K562 (cell line): ENCODE results near the gene TMEM255A. TPM values are rescaled to one million over a fixed set of nuclear protein-coding genes. Genes with fewer than 3 reads are reported as not detected.

Source experiments
- ARID1B ChIP-seq: fragments of 450-650 bp; IDR thresholded peaks from 2 replicates; pipeline ENCODE4 v1.6.1; 2016; ENCODE audit warnings: antibody characterized with exemption, mild to moderate bottlenecking, inconsistent platforms
- ATF3 ChIP-seq, 2 experiments: fragments of 450-650 bp in 1 of 2; sonication (generic) in 1 of 2; formaldehyde crosslinking in 1 of 2; IDR thresholded peaks in 1 of 2; conservative IDR thresholded peaks in 1 of 2; 2 replicates each; pipeline versions ENCODE4 v1.6.1 to v1.8.1; 2016 to 2023; ENCODE audit warnings: mild to moderate bottlenecking in 2 of 2, moderate library complexity in 2 of 2, inconsistent platforms in 1 of 2, missing genetic modification reagents in 1 of 2
- CREB3 ChIP-seq: fragments of 450-650 bp; conservative IDR thresholded peaks from 2 replicates; pipeline ENCODE4 v1.6.1; 2016; ENCODE audit warnings: missing genetic modification characterization, low read depth, mild to moderate bottlenecking, missing compliant biosample characterization, moderate library complexity
- DPF2 ChIP-seq: fragments of 450-650 bp; IDR thresholded peaks from 2 replicates; pipeline ENCODE4 v1.6.1; 2016
- HNRNPH1 ChIP-seq: fragments of 200-400 bp; formaldehyde crosslinking; optimal IDR thresholded peaks from 2 replicates; pipeline ENCODE3; 2017; ENCODE audit warnings: low read depth, mild to moderate bottlenecking, low read length, moderate library complexity
- MEF2D ChIP-seq: conservative IDR thresholded peaks from 2 replicates; pipeline ENCODE4 v1.6.1; 2016; ENCODE audit warnings: low read depth, missing genetic modification characterization, missing compliant biosample characterization
- PBX2 ChIP-seq, 2 experiments: IDR thresholded peaks in 1 of 2; conservative IDR thresholded peaks in 1 of 2; 2 replicates each; pipeline ENCODE4 v1.6.1; 2016; ENCODE audit warnings: low read depth in 2 of 2, mild to moderate bottlenecking in 1 of 2, missing compliant biosample characterization in 1 of 2, missing genetic modification characterization in 1 of 2, moderate library complexity in 1 of 2
- PKNOX1 ChIP-seq: fragments of 450-650 bp; IDR thresholded peaks from 2 replicates; pipeline ENCODE4 v1.6.1; 2016
- SMARCA4 ChIP-seq: fragments of 450-650 bp; IDR thresholded peaks from 2 replicates; pipeline ENCODE4 v1.6.1; 2016
- TEAD1 ChIP-seq, 2 experiments: fragments of 450-650 bp in 1 of 2; sonication (generic) in 1 of 2; formaldehyde crosslinking; IDR thresholded peaks; 2 replicates each; pipeline versions ENCODE4 v1.4.0 to v1.8.0; 2020 to 2022; ENCODE audit warnings: mild to moderate bottlenecking in 2 of 2, missing genetic modification reagents in 1 of 2
- YY1 ChIP-seq, 3 experiments: IDR thresholded peaks; 2 replicates each; pipeline ENCODE4 v1.6.1; 2011; ENCODE audit warnings: low read length in 2 of 3, mild to moderate bottlenecking in 2 of 3, moderate library complexity in 2 of 3, borderline replicate concordance in 1 of 3, control low read depth in 1 of 3, low read depth in 1 of 3; ENCODE audit not compliant: insufficient read depth in 3 of 3, insufficient replicate concordance in 2 of 3, control insufficient read depth in 1 of 3, insufficient read length in 1 of 3; ENCODE audit errors: extremely low read depth in 1 of 3
- ZNF354B ChIP-seq: fragments of 250-450 bp; sonication (Bioruptor Pico); IDR thresholded peaks from 2 replicates; pipeline ENCODE4 v1.4.0; 2020
- ZNF830 ChIP-seq: fragments of 250-450 bp; sonication (Bioruptor Pico); IDR thresholded peaks from 2 replicates; pipeline ENCODE4 v1.5.0; 2021; ENCODE audit warnings: mild to moderate bottlenecking
- polyA plus RNA-seq, 8 experiments: library from polyadenylated mRNA; depleted of rRNA in 4 of 8; stranded (reverse) in 5 of 8; unstranded in 3 of 8; fragments of >200 nt; fragmentation: Nextera tagmentation in 2 of 8; fragmentation: Illumina TruSeq in 1 of 8; extraction: Ambion mirVana in 2 of 8; extraction: Trizol in 1 of 8; gene quantifications; 2 replicates each; pipeline versions ENCODE4 v1.2.1 to v1.2.3, GENCODE V29; 2011 to 2014; ENCODE audit warnings: inconsistent platforms in 1 of 8, missing spikeins in 1 of 8
- total RNA-seq, 7 experiments: library from RNA; depleted of rRNA in 6 of 7; stranded (reverse); fragments of >200 nt in 6 of 7; fragmentation: Illumina TruSeq in 2 of 7; extraction: Trizol in 2 of 7; gene quantifications; 2 replicates each; pipeline versions ENCODE4 v1.2.1 to v1.2.3, GENCODE V29; 2011 to 2021; ENCODE audit warnings: low replicate concordance in 1 of 7
- TF ChIP-seq, protein P1 (sequence below): sonication (generic); formaldehyde crosslinking; IDR thresholded peaks from 2 replicates; pipeline ENCODE4 v1.8.1; 2022; ENCODE audit warnings: missing genetic modification reagents
- TF ChIP-seq, protein P2 (sequence below), 2 experiments: fragments of 200-800 bp in 1 of 2; sonication (Bioruptor generic) in 1 of 2; sonication (generic) in 1 of 2; formaldehyde crosslinking in 1 of 2; IDR thresholded peaks in 1 of 2; conservative IDR thresholded peaks in 1 of 2; 2 replicates each; pipeline versions ENCODE4 v1.5.0 to v1.6.1; 2016 to 2020; ENCODE audit warnings: missing compliant biosample characterization in 1 of 2, missing genetic modification characterization in 1 of 2, missing genetic modification reagents in 1 of 2

TMEM255A gene
- total and polyA plus RNA-seq, 9 of the 15 experiments (the other 6 are each of a cell fraction or from before 2014, with no cell fraction given) = 0.01 TPM; not detected in 8

DNA sequence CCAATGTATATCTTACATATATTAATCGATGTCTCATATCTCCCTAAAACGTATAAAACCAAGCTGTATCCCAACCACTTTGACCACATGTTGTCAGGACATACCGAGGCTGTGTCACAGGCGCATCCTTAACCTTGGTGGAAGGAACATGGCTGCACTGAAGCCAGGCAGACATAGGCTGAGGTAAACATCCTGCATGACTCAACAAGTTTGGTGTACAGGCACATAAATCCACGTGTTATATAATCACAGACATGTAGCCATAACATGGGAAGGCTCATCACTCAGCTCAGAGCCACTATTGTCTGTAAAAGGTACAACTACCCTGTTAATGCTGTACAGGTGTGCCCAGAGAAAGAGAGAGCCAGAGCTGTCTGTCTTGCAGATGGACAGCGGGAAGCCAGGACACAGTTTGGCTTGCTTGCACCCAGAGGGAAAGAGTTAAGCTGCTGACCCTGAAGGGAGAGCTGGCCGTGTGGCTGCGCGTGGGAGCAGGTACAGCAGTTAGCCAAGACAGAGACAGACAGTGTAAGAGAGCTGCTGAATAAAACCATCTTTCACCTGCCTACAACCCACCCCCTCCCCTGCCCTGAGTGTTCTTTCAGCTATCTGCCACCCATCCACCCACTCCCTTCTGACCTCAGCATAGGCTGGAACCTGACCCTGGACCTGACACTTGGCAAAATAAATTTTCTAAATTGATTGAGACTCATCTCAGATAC is 82.9 kb downstream of the TMEM255A start (continued):
- TF ChIP-seq CREB3 (peak; percentile 85), MEF2D (tag) (peak; percentile 73; the same call in 1 of the 2 replicates), TEAD1 (CRISPR knock-in tag; IDR thresholded peaks at IDR 0.05) (0 out of 4 replicates have a peak, but pooled peaks of 1 of the 2 experiments have one; percentile 33), ARID1B (0 out of 2 replicates have a peak, but pooled peaks have one; percentile 9), SMARCA4 (0 out of 2 replicates have a peak, but pooled peaks have one; percentile 19), PBX2 (CRISPR knock-in tag; IDR thresholded peaks at IDR 0.05; ENCODE audit: low read depth) (no peak), PBX2 (tag; conservative IDR thresholded peaks at IDR 0.05; ENCODE audit: low read depth) (peak; percentile 75), HNRNPH1 (no peak), ZNF830 (CRISPR knock-in tag) (no peak), DPF2 (0 out of 2 replicates have a peak, but pooled peaks have one; percentile 29), ATF3 (IDR thresholded peaks at IDR 0.05) (0 out of 2 replicates have a peak, but pooled peaks have one; percentile 15), ATF3 (CRISPR knock-in tag; conservative IDR thresholded peaks at IDR 0.05) (no peak), YY1 (IDR thresholded peaks at IDR 0.05; ENCODE audit: borderline replicate concordance in 1 of 3, control insufficient read depth in 1 of 3, extremely low read depth in 1 of 3, insufficient read depth in 3 of 3, insufficient read length in 1 of 3, insufficient replicate concordance in 2 of 3, low read depth in 1 of 3, low read length in 2 of 3) (peak in 1 of 3 experiments; percentile 67), ZNF354B (CRISPR knock-in tag) (no peak), PKNOX1 (peak; percentile 62; the same call in 1 of the 2 replicates)
- TF ChIP-seq, protein P1, sequence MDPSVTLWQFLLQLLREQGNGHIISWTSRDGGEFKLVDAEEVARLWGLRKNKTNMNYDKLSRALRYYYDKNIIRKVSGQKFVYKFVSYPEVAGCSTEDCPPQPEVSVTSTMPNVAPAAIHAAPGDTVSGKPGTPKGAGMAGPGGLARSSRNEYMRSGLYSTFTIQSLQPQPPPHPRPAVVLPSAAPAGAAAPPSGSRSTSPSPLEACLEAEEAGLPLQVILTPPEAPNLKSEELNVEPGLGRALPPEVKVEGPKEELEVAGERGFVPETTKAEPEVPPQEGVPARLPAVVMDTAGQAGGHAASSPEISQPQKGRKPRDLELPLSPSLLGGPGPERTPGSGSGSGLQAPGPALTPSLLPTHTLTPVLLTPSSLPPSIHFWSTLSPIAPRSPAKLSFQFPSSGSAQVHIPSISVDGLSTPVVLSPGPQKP = no peak
- TF ChIP-seq, protein P2, sequence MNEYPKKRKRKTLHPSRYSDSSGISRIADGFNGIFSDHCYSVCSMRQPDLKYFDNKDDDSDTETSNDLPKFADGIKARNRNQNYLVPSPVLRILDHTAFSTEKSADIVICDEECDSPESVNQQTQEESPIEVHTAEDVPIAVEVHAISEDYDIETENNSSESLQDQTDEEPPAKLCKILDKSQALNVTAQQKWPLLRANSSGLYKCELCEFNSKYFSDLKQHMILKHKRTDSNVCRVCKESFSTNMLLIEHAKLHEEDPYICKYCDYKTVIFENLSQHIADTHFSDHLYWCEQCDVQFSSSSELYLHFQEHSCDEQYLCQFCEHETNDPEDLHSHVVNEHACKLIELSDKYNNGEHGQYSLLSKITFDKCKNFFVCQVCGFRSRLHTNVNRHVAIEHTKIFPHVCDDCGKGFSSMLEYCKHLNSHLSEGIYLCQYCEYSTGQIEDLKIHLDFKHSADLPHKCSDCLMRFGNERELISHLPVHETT (CRISPR knock-in tag; conservative IDR thresholded peaks at IDR 0.05 in 1 of 2, IDR thresholded peaks at IDR 0.05 in 1 of 2) = peak in 1 of 2 experiments; percentile 67; a peak in 1 of 4 replicates
